OCI-LY7 (cell line): ENCODE data around the gene POFUT1. TPM values are rescaled to one million over a fixed set of nuclear protein-coding genes. Genes with fewer than 3 reads are reported as not detected.

Experiments
- BruUV-seq: library from RNA; stranded (reverse); fragments of 400-500 nt; replicated peaks from 2 replicates; lab custom pipeline; 2021; lab: Mats Ljungman, UMichigan
- CTCF ChIA-PET: fragments of 300-600 bp; sonication (Branson Sonifier 250); formaldehyde crosslinking; loops from one replicate; lab custom pipeline; 2022; ENCODE audit warnings: antibody characterized with exemption; ENCODE audit not compliant: unreplicated experiment; lab: Charles Lee
- POLR2A ChIA-PET: fragments of 300-600 bp; sonication (Branson Sonifier 250); formaldehyde crosslinking; loops from one replicate; lab custom pipeline; 2022; ENCODE audit warnings: antibody characterized with exemption; lab: Charles Lee
- DNase-seq: peaks from one replicate; pipeline ENCODE4 v3.0.0-alpha.2; 2015; ENCODE audit warnings: low spot score
- H2AFZ ChIP-seq: fragments of 200-600 bp; sonication (generic), shearing (Covaris generic); 2 replicates; pipeline ENCODE4 v1.6.1; 2014; ENCODE audit warnings: mild to moderate bottlenecking, antibody characterized with exemption, low read length, moderate library complexity
- H3K27ac ChIP-seq: fragments of 200-600 bp; sonication (generic); 2 replicates; pipeline ENCODE4 v1.5.1; 2014; ENCODE audit warnings: mixed run types, low read depth, mild to moderate bottlenecking, moderate library complexity, low read length, inconsistent platforms; ENCODE audit not compliant: poor library complexity, severe bottlenecking
- H3K36me3 ChIP-seq: fragments of 200-600 bp; sonication (generic); 2 replicates; pipeline ENCODE4 v1.6.1; 2014; ENCODE audit warnings: mild to moderate bottlenecking, antibody characterized with exemption, low read length, moderate library complexity, mixed read lengths; ENCODE audit not compliant: insufficient read depth
- H3K4me1 ChIP-seq: fragments of 200-600 bp; sonication (generic); 2 replicates; pipeline ENCODE4 v1.5.1; 2014; ENCODE audit warnings: mild to moderate bottlenecking, low read length; ENCODE audit not compliant: insufficient read depth, poor library complexity, severe bottlenecking
- H3K4me2 ChIP-seq: fragments of 200-600 bp; sonication (generic); 2 replicates; pipeline ENCODE4 v1.6.1; 2014; ENCODE audit warnings: mild to moderate bottlenecking, low read length
- H3K4me3 ChIP-seq: fragments of 200-600 bp; sonication (generic); 2 replicates; pipeline ENCODE4 v1.5.1; 2014; ENCODE audit warnings: mild to moderate bottlenecking, low read depth, low read length; ENCODE audit not compliant: poor library complexity, severe bottlenecking
- H3K79me2 ChIP-seq: fragments of 200-600 bp; sonication (generic); 2 replicates; pipeline ENCODE4 v1.6.1; 2016; ENCODE audit warnings: low read depth, mild to moderate bottlenecking, low read length, moderate library complexity, mixed read lengths; ENCODE audit not compliant: insufficient read depth
- H3K9me2 ChIP-seq: fragments of 200-600 bp; sonication (generic); 2 replicates; pipeline ENCODE4 v1.6.1; 2016; ENCODE audit warnings: mild to moderate bottlenecking, low read length, mixed read lengths; ENCODE audit not compliant: insufficient read depth
- H3K9me3 ChIP-seq: fragments of 200-600 bp; sonication (generic); 2 replicates; pipeline ENCODE4 v1.6.1; 2014; ENCODE audit warnings: mild to moderate bottlenecking, mixed run types, low read length, mixed read lengths
- H4K20me1 ChIP-seq: fragments of 200-600 bp; sonication (generic); 2 replicates; pipeline ENCODE4 v1.6.1; 2014; ENCODE audit warnings: mild to moderate bottlenecking, antibody characterized with exemption, low read length, moderate library complexity, mixed read lengths; ENCODE audit not compliant: insufficient read depth
- CTCF ChIP-seq: fragments of 200-600 bp; sonication (generic); conservative IDR thresholded peaks from 2 replicates; pipeline ENCODE4 v1.5.1; 2014; ENCODE audit warnings: mild to moderate bottlenecking, antibody characterized with exemption, low read length, moderate library complexity, mixed read lengths
- EZH2phosphoT487 ChIP-seq: fragments of 200-600 bp; sonication (generic); IDR thresholded peaks from 2 replicates; pipeline ENCODE4 v1.6.1; 2018; ENCODE audit warnings: low read depth, borderline replicate concordance, mild to moderate bottlenecking, mixed run types, antibody characterized with exemption, low read length, moderate library complexity, mixed read lengths
- intact Hi-C: fragments of 100-400 bp; cut with micrococcal nuclease; formaldehyde crosslinking; loops from one replicate; pipeline ENCODE4 v1.10.0; 2022; ENCODE audit not compliant: unreplicated experiment
- total RNA-seq, 2 experiments: library from RNA; depleted of rRNA in 1 of 2; stranded (reverse); fragments of >200 nt in 1 of 2; shearing (Covaris generic) in 1 of 2; gene quantifications; 2 replicates each; pipeline ENCODE4 v1.2.3, GENCODE V29; 2014 to 2022

The POFUT1 gene
- total RNA-seq, 2 experiments from 2014 or later = 21.4 to 33.1 TPM

- H3K4me2 ChIP-seq = no peak overlapping the region
- no peaks in the 10 kb centered on the region for H3K79me2 ChIP-seq
- no TSS peak for BruUV-seq
- TF ChIP-seq EZH2phosphoT487 = no peak
- CTCF ChIA-PET = no interaction called here
- H3K27ac ChIP-seq = no peak overlapping the region
- POLR2A ChIA-PET = no interaction called here
- H3K9me3 ChIP-seq = no peaks in the 10 kb centered on the region
- no peak for DNase-seq
- no peaks in the 10 kb centered on the region for H3K4me1 ChIP-seq
- H2AFZ ChIP-seq = no peak overlapping the region
- H3K36me3 ChIP-seq = no peaks in the 10 kb centered on the region
- no peaks in the 10 kb centered on the region for H3K9me2 ChIP-seq
- no peak overlapping the region for H3K4me3 ChIP-seq
- H4K20me1 ChIP-seq = no peaks in the 10 kb centered on the region
- intact Hi-C loops = no loop called here
Observed at GRCh38 chr20:32179515-32179914, 28.2 kb upstream of the POFUT1 start.

GRCh38 chr20:32179934-32180333 is 27.7 kb upstream of the POFUT1 start:
- Histone ChIP-seq H3K27ac (no peak overlapping the region), H3K4me3 (no peak overlapping the region), H2AFZ (no peak overlapping the region), H3K4me1 (no peaks in the 10 kb centered on the region), H3K9me2 (no peaks in the 10 kb centered on the region), H3K9me3 (no peaks in the 10 kb centered on the region), H4K20me1 (no peaks in the 10 kb centered on the region), H3K79me2 (no peaks in the 10 kb centered on the region), H3K4me2 (no peak overlapping the region), H3K36me3 (no peaks in the 10 kb centered on the region)
- no TSS peak for BruUV-seq
- TF ChIP-seq CTCF (no peak), EZH2phosphoT487 (no peak)
- DNase-seq = no peak
- POLR2A ChIA-PET = no interaction called here
- CTCF ChIA-PET = no interaction called here
- intact Hi-C loops = no loop called here

- Histone ChIP-seq H3K4me1 (no peaks in the 10 kb centered on the region), H2AFZ (no peak overlapping the region), H3K9me3 (no peaks in the 10 kb centered on the region), H3K4me2 (no peak overlapping the region), H3K9me2 (no peaks in the 10 kb centered on the region), H3K27ac (no peak overlapping the region), H3K79me2 (no peaks in the 10 kb centered on the region), H4K20me1 (no peaks in the 10 kb centered on the region), H3K4me3 (no peak overlapping the region), H3K36me3 (no peaks in the 10 kb centered on the region)
- no peak for TF ChIP-seq EZH2phosphoT487
- no peak for TF ChIP-seq CTCF
- intact Hi-C loops = no loop called here
- no peak for DNase-seq
- BruUV-seq = no TSS peak
- ChIA-PET POLR2A (no interaction called here), CTCF (no interaction called here)
Observed at GRCh38 chr20:32181606-32182005, 26.1 kb upstream of the POFUT1 start.
